Measurements from ENCODE around the gene TP53AIP1.

Gene TP53AIP1, protein sequence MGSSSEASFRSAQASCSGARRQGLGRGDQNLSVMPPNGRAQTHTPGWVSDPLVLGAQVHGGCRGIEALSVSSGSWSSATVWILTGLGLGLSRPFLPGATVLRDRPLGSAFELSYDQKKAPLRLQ

DNA sequence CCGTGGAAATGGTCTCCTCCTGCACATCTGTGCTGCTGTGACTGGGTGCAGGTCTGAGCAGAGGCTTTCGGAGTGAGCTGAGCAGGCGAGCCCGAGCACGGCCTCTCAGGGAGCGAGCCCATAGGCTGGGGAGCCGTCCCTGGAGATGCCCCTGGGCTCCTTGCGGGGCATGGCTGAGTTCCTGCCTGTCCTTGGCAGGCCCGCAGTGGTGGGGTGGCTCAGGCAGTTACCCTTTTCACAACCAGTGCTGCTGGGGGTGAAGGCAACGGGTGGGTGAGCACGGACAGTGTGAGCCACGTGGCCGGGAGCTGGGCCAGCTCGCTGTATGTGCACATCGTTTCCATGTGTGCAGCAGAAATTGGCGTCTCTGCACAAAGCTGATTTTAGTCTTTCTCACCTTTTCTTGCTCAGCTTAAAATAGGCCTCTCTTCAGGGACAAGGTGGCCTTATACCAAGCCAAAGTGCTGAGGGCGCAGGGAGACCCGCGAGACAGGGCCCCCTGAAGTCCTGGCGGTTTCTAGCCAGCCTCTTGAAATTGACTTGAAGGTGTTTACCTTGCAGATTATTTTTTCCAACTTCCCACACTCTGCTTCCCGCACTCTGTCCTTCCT lies at the start of gene TP53AIP1:
TSS of gene TP53AIP1 (minus strand) at position 55 of the 611 bp plus-strand sequence. CDS start 5,053 bp downstream, outside the sequence.
- no peak for DNase-seq (ENCODE audit: low spot score)

DNA sequence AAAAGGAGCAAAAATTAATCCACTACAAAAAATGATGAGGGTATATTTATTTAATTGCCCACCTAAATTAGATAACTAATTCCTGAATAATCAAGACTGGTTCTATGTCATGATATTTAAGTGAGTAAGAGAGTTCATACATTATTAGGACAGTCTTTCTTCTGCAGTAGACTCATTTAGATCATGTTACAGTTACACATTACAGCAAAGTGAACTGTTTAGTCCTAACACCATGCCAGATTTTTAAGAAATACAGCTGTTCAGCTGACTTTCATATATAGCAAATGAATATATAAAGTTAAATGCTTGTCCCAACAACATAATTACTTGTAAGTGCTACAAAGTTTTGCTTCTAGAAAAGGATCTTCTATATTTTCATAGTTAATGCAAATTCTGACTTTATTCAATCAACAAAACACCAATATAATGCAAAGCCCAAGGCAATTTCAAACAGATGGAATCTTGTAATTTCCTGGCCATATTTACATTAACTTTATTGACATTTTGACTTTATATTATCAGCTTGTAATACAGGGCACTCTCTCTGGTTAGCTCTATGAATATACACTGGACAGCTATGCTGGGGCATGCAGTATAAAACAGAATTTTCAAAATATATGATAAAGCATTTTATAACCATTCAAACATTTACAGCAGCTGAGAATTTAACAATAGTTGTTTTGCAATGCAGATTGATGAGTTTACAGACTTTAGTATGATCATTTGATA lies 45.7 kb upstream of the TP53AIP1 start:
- no peak for DNase-seq (ENCODE audit: low spot score)

DNA sequence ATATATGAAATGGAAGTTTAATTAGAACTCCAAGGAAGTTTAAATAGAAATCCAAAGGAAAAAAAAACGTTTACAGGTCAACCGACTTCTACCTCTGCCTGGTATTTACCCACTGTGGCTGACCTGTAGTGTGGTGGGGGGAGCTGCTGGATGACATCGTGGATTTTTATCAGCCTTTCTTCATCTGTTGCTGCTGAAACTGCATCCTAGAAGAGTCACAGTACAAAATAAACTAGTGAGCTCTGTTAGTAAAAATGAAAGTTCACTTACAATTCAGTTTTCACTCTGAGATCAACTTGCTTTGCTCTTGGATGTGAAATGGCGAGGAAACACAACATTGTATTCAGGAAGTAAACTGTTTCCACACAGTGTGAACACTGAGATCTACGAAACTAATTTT lies 43.2 kb upstream of the TP53AIP1 start:
- DNase-seq (ENCODE audit: low spot score) = no peak

DNA sequence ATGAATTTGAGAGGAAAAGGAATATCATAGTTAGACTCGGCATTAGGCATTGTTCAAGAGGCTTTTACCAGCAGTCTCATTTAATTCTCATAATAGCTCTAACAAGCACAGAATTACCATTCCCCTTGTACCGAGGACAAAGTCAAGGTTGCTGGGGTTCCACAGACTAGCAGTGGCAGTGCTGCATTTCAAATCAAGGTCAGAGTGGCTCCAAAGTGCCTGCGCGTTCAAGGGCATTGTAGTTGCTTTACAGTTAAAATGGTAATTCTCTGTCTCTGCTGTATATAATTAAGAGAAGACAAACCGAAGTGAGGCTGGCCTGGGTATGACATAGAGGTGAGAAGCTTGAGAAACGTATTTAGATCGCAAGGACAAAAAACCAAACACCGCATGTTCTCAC lies 40.4 kb upstream of the TP53AIP1 start:
- DNase-seq (ENCODE audit: low spot score) = no peak

DNA sequence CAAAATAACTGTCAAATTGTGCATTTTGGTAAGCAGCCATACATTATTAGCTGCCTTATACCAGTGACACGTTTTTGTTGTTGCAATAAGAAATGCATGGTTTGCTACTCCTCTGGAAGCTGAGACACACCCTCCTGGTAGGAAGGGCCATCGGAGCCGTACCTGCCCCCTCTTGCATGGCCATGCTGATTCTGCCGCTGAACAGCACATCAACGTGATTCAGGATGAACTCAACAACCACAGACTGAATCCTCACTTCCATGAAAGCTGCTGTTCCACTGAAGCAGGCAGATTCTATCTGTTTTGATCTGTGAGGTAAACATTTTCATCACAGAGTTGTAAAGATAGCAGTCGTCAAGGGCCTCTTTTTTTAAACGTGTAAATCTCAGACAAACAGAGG lies 38.6 kb upstream of the TP53AIP1 start:
- DNase-seq (ENCODE audit: low spot score) = no peak

DNA sequence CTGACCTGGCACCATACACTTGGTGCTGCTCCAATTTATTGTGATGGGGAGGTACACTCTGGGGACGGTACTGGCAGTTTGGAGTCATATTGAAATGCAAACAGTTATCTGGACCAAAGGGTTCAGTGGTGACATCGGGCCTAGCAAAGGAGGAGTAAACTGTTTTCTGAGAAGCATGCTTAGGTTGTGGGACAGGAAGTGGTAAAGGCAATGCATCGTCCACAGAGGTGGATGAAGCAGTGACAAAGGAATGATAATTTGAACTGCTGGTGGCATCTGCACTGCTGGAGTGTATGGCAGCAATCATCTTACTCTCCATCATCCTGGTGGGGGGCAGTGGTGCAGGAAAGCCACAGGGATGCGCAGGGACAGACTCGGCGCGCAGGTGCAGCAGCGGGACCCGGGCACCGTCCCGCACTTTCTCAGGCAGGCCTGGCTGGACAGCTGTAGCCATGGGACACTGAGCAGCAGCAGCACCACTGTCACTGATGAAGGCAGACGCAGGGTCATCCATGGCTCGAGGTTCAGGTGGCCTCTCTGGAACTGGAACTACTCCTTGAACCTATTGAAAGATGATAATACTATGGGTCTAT lies 28.0 kb upstream of the TP53AIP1 start:
- DNase-seq (ENCODE audit: low spot score) = no peak

DNA sequence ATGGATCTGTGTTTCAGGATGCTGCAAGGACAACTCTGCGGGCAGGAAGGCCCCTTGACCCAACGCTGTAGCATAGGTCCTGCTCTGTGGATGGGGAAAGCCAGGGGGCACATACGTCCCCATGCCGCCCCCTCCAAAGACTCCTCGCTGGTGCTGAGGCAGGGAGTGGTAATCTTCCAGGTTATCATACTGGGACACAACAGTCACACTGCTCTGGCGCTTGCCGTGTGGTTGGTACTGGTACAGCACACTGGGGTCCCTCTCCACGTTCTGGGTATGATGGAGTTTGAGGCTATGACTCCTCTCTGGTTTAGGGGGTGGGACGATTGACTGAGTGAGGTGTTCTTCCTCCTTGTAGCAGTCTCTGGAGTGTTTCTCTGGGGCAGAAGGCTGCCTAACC lies 26.2 kb upstream of the TP53AIP1 start:
- no peak for DNase-seq (ENCODE audit: low spot score)

DNA sequence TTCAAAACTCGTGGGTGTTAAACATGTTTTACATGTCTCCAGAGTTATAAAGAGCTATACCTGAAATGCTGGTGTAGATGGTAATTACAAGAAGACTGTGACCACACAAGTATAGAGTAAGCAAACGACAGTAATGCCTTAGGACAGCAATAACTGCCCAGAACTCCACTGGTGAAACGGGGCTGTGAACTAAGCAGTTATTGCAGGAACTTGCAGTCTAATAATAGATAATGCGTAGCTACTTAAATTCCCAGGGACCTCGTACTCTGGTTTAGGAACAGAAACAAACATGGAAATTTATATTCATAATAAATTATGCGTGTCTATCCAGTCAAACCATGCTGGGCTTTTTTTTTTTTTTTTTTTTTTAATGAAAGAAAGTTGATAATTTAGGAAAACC lies 24.9 kb upstream of the TP53AIP1 start:
- DNase-seq (ENCODE audit: low spot score) = no peak

DNA sequence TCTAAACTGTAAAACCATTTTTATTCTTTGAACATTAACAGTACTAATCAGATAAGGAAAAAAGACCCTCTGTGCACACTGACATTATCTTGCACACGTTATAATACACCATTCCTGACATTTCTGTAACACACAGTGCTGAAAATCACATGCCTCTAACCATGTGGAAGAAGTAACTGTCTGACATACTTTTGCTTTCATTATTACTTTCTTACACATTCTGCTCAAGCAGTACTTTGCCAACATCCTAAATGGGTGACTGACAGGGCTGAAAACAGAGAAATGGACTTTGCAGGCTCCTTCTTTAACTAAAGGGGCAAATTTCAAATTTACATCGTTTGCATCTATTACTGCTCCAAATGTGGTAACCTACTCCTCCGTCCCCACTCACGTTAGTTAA lies 22.8 kb upstream of the TP53AIP1 start:
- no peak for DNase-seq (ENCODE audit: low spot score)

DNA sequence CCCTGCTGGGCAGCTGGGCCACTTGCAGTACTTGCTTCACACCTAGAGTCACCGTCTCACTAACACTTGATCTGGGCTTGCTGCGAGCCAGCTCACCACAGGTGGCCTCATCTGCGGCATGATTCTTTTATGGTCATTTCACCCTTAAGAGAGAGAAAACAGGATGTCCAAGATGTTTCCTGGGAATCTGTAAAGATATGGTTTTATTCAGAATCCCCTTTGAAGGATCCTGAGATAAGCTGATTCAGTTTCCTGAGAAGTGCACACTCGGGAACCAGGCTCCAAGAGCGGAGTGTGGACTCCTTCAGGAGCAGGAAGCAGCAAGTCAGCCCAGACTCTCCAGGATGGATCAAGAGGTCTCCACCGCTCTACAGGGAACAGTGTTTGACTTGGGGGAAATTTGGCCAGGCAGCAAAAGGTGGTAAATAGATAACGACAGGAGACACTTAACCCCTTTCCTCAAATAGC lies 21.8 kb upstream of the TP53AIP1 start:
- no peak for DNase-seq (ENCODE audit: low spot score)

DNA sequence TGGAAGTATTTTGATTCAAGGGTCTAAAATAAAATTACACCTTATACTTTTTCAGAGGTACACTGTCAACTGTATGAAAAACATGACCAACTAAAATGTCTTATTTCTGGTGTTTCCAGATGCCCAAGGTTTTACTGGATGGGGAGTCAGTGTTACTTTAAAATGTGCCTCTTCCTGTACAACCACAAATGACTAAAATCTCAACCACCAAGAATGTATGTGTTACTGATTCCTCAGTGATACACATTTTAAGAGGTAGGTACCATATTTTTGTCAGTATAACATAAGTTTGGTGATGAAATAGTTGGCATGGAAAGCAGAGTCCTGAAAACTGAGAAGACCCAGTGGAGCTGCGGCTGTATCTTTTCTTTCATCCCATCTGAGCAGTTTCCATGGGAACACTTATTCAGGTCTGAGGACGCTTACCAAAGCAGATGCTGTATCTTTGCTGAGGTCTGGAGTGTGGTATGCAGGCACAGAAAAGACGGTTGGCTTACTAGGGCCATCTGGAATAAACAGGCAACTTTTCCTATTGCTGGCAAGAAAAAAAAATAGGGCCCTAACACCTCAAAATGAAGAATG lies 21.2 kb upstream of the TP53AIP1 start:
- DNase-seq (ENCODE audit: low spot score) = no peak

DNA sequence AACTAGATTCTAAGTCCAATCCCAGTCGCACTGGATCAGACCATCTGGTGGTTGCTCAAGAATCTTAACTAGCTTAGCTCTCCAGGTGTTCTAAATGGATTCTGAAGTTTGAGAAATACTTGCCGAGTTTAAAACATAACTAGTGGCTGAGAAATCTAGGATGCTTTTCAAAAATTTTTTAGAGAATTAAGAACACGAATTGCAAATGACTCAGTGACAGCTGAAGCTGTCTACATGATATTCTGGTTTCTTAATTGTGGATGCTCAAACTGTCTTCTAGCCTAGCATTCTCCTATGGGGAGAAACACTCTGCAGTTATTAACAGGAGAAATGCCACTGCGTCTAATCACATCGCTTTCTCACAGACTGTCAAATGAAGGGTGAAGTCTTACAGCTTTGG lies 20.2 kb upstream of the TP53AIP1 start:
- no peak for DNase-seq (ENCODE audit: low spot score)

DNA sequence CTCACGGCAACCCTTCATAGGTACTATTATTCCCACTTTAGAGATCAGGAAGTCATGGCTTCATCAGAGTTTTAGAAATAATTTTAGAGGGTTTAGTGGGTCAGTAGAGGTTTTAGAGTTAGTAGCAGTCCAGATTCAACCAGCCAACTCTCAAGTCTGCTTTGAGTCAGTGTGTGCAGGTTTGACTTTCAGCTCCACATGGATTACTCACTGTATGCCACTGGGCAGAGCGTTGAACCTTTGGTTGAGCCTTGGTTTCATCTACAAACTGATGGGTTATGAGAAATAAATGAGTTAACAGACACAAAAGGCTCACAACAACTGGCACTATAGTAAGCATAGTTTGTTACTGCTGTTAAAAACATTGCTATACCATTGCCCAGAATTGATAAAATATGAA lies 19.0 kb upstream of the TP53AIP1 start:
- DNase-seq (ENCODE audit: low spot score) = no peak

DNA sequence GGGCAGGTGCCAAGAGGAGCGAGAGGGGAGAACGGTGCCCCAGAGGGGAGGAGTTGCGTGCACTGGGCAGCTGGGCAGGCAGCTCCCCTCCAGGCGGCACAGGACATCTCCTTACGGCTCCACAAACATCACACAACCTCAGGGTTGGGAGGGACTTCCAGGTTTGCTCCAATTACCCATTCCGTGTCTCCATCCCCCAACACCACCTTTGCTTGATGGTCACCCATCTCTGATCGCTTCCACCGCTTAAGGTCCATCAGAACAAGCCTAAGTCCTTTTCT lies 14.5 kb upstream of the TP53AIP1 start:
- no peak for DNase-seq (ENCODE audit: low spot score)

DNA sequence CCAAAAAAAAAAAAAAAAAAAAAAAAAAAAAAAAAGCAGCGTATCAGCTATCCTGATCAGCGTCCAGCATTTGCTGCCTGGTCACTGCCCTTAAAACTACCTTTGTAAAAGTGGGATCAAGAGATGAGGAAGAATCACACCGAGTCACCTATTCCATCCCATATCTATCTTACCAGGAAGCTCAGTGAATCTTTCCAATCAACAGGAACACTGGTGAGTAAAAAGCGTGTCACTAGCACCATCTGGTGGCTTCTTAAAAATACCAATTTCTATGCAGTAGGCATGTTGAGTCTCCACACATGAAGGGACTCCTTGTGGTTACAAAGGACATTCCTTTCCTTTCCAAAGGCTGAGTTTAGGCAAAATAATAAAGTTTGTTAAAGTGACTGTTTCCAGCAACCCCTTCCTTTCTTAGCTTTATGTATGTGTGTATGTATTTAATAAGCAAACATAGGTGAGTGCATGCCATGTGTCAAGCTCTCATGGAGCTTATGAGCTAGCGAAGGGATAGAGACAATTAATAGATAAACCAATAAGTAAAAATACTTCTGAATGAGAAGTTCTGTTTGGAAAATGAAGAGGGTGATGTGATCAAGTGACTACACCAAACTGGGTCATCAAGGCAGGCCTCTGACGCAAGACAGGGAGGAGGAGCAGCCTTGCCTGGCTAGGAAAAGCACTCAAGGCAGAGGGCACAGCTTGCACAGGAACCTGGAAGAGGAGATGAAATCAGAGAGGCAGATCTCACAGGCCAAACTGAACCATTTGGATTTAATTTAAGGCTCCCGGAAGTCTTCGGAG lies 13.9 kb upstream of the TP53AIP1 start:
- DNase-seq (ENCODE audit: low spot score) = peak; percentile 70

DNA sequence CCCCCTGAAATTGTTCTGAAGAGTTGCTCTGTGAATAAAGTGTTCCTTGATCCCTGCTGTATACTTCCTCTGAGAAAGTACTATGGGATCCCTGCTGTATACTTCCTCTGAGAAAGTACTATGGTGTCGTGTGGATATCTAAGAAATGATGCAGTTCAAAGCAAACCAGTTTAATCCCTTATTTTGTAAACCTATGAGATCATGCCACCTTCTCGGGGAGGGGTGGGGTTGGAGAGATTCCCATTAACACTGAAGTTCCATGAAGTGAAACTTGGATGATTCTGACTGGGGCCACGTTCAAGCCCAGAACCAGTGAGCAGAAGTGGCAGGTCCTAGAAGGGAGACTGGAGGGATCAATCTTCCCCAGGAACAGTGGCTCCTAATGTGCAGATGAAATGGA lies 13.0 kb upstream of the TP53AIP1 start:
- DNase-seq (ENCODE audit: low spot score) = no peak

DNA sequence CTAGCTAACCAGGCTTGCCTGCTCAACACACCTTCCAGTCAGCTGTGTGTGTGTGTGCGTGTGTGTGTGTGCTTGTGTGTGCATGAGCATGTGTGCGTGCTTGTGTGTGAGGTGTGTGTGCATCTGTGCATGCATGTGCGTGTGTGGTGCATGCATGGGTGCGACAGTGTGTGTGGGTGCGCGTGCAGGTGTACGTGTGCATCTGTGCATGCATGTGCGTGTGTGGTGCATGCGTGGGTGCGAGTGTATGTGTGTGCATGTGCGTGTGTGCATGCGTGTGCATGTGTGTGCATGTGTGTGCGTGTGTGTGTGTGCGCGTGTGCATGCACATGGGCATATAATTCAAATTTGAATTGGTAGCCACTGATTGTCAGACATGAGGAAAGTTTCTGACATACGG lies 10.5 kb upstream of the TP53AIP1 start:
- DNase-seq (ENCODE audit: low spot score) = no peak

DNA sequence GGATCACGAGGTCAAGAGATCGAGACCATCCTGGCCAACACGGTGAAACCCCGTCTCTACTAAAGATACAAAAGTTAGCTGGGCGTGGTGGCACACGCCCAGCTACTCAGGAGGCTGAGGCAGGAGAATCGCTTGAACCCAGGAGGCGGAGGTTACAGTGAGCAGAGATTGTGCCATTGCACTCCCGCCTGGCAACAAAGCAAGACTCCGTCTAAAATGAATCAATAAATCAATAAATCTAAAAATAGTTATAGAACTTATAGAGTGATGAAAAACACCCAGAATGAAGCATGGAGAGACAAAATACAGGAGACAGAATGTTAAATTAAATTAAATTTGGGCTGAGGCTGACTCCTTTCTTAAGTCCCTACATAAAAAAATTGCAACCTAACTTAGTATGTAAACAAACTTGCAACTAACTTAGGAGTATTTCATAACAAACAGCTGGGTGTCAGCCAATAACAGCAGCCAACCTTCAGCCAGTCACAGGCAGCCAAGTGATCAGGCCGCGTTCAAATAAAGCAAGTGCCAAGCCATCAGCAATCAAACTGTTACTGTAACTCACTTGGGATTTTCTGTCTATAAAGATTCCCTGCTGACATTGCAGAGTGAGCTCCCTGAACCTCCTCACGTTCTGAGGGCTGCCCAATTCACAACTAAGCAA lies 7.3 kb upstream of the TP53AIP1 start:
- DNase-seq (ENCODE audit: low spot score) = no peak

DNA sequence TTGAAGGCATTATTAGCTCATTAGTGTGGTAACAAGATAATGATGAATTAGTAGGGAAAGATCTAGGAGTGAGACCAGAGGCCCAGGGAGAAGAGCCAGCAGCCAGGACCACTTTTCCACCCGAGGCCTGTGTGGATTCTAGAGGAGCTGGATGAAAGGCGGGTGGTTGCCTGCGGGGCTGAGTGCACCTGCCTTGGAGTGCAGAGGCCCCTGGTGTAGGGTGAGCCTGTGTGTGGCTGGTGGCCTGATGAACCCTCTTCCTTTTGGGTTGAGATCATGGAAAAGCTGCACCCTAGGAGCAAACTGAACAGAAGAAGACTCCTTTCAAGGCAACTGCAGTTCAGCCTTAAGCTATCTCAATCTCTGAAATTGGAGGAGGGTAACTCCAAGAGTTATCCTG lies 5.9 kb upstream of the TP53AIP1 start:
- no peak for DNase-seq (ENCODE audit: low spot score)

DNA sequence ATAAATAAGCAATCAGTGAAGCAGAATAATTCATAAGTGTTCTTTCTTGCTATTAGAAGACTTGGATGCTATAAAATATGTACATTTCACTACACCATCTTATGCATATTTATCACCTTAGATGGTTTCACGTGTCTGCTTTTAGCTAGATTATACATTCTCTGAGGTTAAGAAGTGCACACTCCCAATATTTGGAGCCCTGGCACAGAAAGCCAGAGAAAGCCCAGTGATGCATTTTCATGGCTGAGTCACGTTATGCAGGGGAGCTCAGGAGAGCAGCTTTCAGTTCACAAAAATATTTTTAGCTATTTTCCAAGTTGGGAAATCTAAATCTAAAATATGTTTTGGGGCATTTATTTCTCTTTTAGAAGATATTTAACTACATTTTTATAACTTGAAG lies 5.1 kb upstream of the TP53AIP1 start:
- no peak for DNase-seq (ENCODE audit: low spot score)

DNA sequence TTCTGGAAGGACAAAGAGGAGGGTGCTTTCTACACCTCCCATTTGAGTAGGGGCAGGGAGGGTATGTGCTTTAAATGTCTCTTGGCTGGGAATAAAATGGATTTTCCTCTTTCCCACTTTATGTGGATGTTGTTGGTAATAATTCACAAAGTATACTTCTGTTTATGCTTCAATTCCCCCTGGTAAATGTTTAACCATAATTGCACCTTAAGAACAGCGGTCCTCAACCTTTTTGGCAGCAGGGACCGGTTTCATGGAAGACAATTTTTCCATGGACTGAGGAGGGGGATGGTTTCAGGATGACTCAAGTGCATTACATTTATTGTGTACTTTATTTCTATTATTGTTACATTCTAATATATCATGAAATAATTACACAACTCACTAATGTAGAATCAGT lies 4.0 kb upstream of the TP53AIP1 start:
- DNase-seq (ENCODE audit: low spot score) = no peak
